Measurements from ENCODE around the gene DBF4. TPM values are rescaled to one million over a fixed set of nuclear protein-coding genes. Genes with fewer than 3 reads are reported as not detected.
A peak's percentile ranks its signal among the peaks of the same experiment; 100 is the strongest.
"Not testable (repeated sequence)": the region's sequence is repeated elsewhere in the genome, so short reads cannot be mapped to it uniquely, and the experiment has no call there.

Gene DBF4
- total RNA-seq, result 12.7 TPM in 2 replicates

GRCh38 chr7:87876040-87876868 lies at the start of gene DBF4, which contains the start of gene SLC25A40:
TSS of gene DBF4 (plus strand) at chr7:87876493. CDS start at chr7:87876733, 240 bp downstream.
TSS of gene SLC25A40 (minus strand) at chr7:87876360. CDS start at chr7:87858727, 17,633 bp downstream.
- Histone ChIP-seq H3K4me2 (ENCODE audit: insufficient read depth, low read length) (peak within 1 kb of the TSS; percentile 90), H3K36me3 (ENCODE audit: insufficient read depth, low read length) (peaks cover 11% of the 10 kb centered on the region), H3K9me3 (ENCODE audit: low read depth, low read length) (no peaks in the 10 kb centered on the region), H2AFZ (ENCODE audit: low read length) (peak within 1 kb of the TSS; percentile 96), H3K79me2 (ENCODE audit: insufficient read depth, low read length) (peaks cover 84% of the 10 kb centered on the region), H4K20me1 (ENCODE audit: insufficient read depth, low read length) (no peaks in the 10 kb centered on the region), H3K27me3 (ENCODE audit: insufficient read depth, low read length) (no peaks in the 10 kb centered on the region), H3K27ac (ENCODE audit: low read depth, low read length) (peak within 1 kb of the TSS; percentile 90), H3K4me1 (ENCODE audit: insufficient read depth, low read length) (peaks cover 15% of the 10 kb centered on the region), H3K4me3 (ENCODE audit: insufficient read depth, low read length) (peak within 1 kb of the TSS; percentile 92)
- TF ChIP-seq CTCF (IDR thresholded peaks at IDR 0.05; ENCODE audit: extremely low read depth, low read depth, low read length), result no peak
- peak; percentile 97 for DNase-seq (ENCODE audit: insufficient read length, low spot score, missing footprints)

GRCh38 chr7:87828383-87828782 lies 47.9 kb upstream of the DBF4 start:
- H3K4me1 ChIP-seq (ENCODE audit: insufficient read depth, low read length); H3K27ac ChIP-seq (ENCODE audit: low read depth, low read length); H3K9me3 ChIP-seq (ENCODE audit: low read depth, low read length); H3K4me3 ChIP-seq (ENCODE audit: insufficient read depth, low read length); H3K36me3 ChIP-seq (ENCODE audit: insufficient read depth, low read length); H3K79me2 ChIP-seq (ENCODE audit: insufficient read depth, low read length); DNase-seq (ENCODE audit: insufficient read length, low spot score, missing footprints); H3K4me2 ChIP-seq (ENCODE audit: insufficient read depth, low read length); H2AFZ ChIP-seq (ENCODE audit: low read length); H3K27me3 ChIP-seq (ENCODE audit: insufficient read depth, low read length); H4K20me1 ChIP-seq (ENCODE audit: insufficient read depth, low read length): not testable (repeated sequence)

GRCh38 chr7:87831097-87831496 lies 45.2 kb upstream of the DBF4 start:
- DNase-seq (ENCODE audit: insufficient read length, low spot score, missing footprints), result no peak
- no peak overlapping the region for H3K27ac ChIP-seq (ENCODE audit: low read depth, low read length)
- no peak for TF ChIP-seq CTCF (IDR thresholded peaks at IDR 0.05; ENCODE audit: extremely low read depth, low read depth, low read length)

GRCh38 chr7:87833130-87833529 lies 43.2 kb upstream of the DBF4 start:
- DNase-seq (ENCODE audit: insufficient read length, low spot score, missing footprints), result no peak
- Histone ChIP-seq H2AFZ (ENCODE audit: low read length) (no peak overlapping the region), H3K4me3 (ENCODE audit: insufficient read depth, low read length) (no peak overlapping the region), H3K4me2 (ENCODE audit: insufficient read depth, low read length) (no peak overlapping the region), H3K27ac (ENCODE audit: low read depth, low read length) (no peak overlapping the region), H3K36me3 (ENCODE audit: insufficient read depth, low read length) (no peaks in the 10 kb centered on the region), H3K9me3 (ENCODE audit: low read depth, low read length) (no peaks in the 10 kb centered on the region), H3K27me3 (ENCODE audit: insufficient read depth, low read length) (no peaks in the 10 kb centered on the region), H4K20me1 (ENCODE audit: insufficient read depth, low read length) (no peaks in the 10 kb centered on the region), H3K79me2 (ENCODE audit: insufficient read depth, low read length) (no peaks in the 10 kb centered on the region), H3K4me1 (ENCODE audit: insufficient read depth, low read length) (no peaks in the 10 kb centered on the region)
- TF ChIP-seq CTCF (IDR thresholded peaks at IDR 0.05; ENCODE audit: extremely low read depth, low read depth, low read length), result no peak

More at GRCh38 chr7:87831097-87831496, 45.2 kb upstream of the DBF4 start:
- Histone ChIP-seq H4K20me1 (ENCODE audit: insufficient read depth, low read length) (no peaks in the 10 kb centered on the region), H3K4me1 (ENCODE audit: insufficient read depth, low read length) (no peaks in the 10 kb centered on the region), H3K36me3 (ENCODE audit: insufficient read depth, low read length) (no peaks in the 10 kb centered on the region), H3K9me3 (ENCODE audit: low read depth, low read length) (no peaks in the 10 kb centered on the region), H3K4me2 (ENCODE audit: insufficient read depth, low read length) (no peak overlapping the region), H2AFZ (ENCODE audit: low read length) (no peak overlapping the region), H3K4me3 (ENCODE audit: insufficient read depth, low read length) (no peak overlapping the region), H3K79me2 (ENCODE audit: insufficient read depth, low read length) (no peaks in the 10 kb centered on the region), H3K27me3 (ENCODE audit: insufficient read depth, low read length) (no peaks in the 10 kb centered on the region)
